Muscle layer of duodenum (tissue), 2 donors: ENCODE results near the gene RSRC2.

Source experiments
- H3K27ac ChIP-seq: one replicate; pipeline ENCODE4 v1.7.0; 2013; ENCODE audit warnings: mild to moderate bottlenecking, low read length
- H3K27me3 ChIP-seq: one replicate; pipeline ENCODE4 v1.7.0; 2013; ENCODE audit warnings: low read depth, mild to moderate bottlenecking, control low read depth, low read length
- H3K36me3 ChIP-seq, 2 donors: one replicate each; pipeline ENCODE4 v1.7.0; 2013; ENCODE audit warnings: low read length in 2 of 2, control low read depth in 1 of 2, mild to moderate bottlenecking in 1 of 2; ENCODE audit not compliant: insufficient read depth in 2 of 2, control insufficient read depth in 1 of 2
- H3K4me1 ChIP-seq, 2 donors: one replicate each; pipeline ENCODE4 v1.7.0; 2013; ENCODE audit warnings: low read length in 2 of 2, mild to moderate bottlenecking in 2 of 2, control low read depth in 1 of 2, moderate library complexity in 1 of 2; ENCODE audit not compliant: insufficient read depth in 2 of 2, control insufficient read depth in 1 of 2
- H3K4me3 ChIP-seq, 2 donors: one replicate each; pipeline ENCODE4 v1.7.0; 2013; ENCODE audit warnings: low read length in 2 of 2, low read depth in 1 of 2, mild to moderate bottlenecking in 1 of 2
- H3K9me3 ChIP-seq, 2 donors: one replicate each; pipeline ENCODE4 v1.7.0; 2013; ENCODE audit warnings: low read length in 2 of 2, control low read depth in 1 of 2, mild to moderate bottlenecking in 1 of 2; ENCODE audit not compliant: control insufficient read depth in 1 of 2
- donor health status: healthy.

Gene RSRC2

GRCh38 chr12:122460641-122461040 lies 66.1 kb downstream of the RSRC2 start:
- H3K27me3 ChIP-seq = no peaks in the 10 kb centered on the region
- no peaks in the 10 kb centered on the region for H3K9me3 ChIP-seq
- H3K36me3 ChIP-seq = no peaks in the 10 kb centered on the region
- H3K27ac ChIP-seq = no peak overlapping the region
- no peaks in the 10 kb centered on the region for H3K4me1 ChIP-seq
- H3K4me3 ChIP-seq = no peak overlapping the region

GRCh38 chr12:122460061-122460460 lies 66.7 kb downstream of the RSRC2 start:
- H3K27me3 ChIP-seq = no peaks in the 10 kb centered on the region
- H3K4me3 ChIP-seq = no peak overlapping the region
- no peaks in the 10 kb centered on the region for H3K4me1 ChIP-seq
- H3K9me3 ChIP-seq = no peaks in the 10 kb centered on the region
- H3K27ac ChIP-seq = no peak overlapping the region
- H3K36me3 ChIP-seq = no peaks in the 10 kb centered on the region

GRCh38 chr12:122459211-122459610 lies 67.5 kb downstream of the RSRC2 start:
- H3K27ac ChIP-seq = no peak overlapping the region
- no peaks in the 10 kb centered on the region for H3K9me3 ChIP-seq
- no peaks in the 10 kb centered on the region for H3K27me3 ChIP-seq
- H3K36me3 ChIP-seq = no peaks in the 10 kb centered on the region
- no peak overlapping the region for H3K4me3 ChIP-seq
- no peaks in the 10 kb centered on the region for H3K4me1 ChIP-seq

GRCh38 chr12:122458105-122459035 lies 68.4 kb downstream of the RSRC2 start:
- Histone ChIP-seq H3K9me3 (no peaks in the 10 kb centered on the region), H3K36me3 (no peaks in the 10 kb centered on the region), H3K4me1 (no peaks in the 10 kb centered on the region), H3K4me3 (no peak overlapping the region), H3K27ac (no peak overlapping the region), H3K27me3 (no peaks in the 10 kb centered on the region)

GRCh38 chr12:122457627-122458026 lies 69.1 kb downstream of the RSRC2 start:
- Histone ChIP-seq H3K4me1 (no peaks in the 10 kb centered on the region), H3K4me3 (no peak overlapping the region), H3K27ac (no peak overlapping the region), H3K27me3 (no peaks in the 10 kb centered on the region), H3K36me3 (no peaks in the 10 kb centered on the region), H3K9me3 (no peaks in the 10 kb centered on the region)

GRCh38 chr12:122454739-122455138 lies 72.0 kb downstream of the RSRC2 start:
- no peaks in the 10 kb centered on the region for H3K4me1 ChIP-seq
- H3K4me3 ChIP-seq = no peak overlapping the region
- no peaks in the 10 kb centered on the region for H3K36me3 ChIP-seq
- no peaks in the 10 kb centered on the region for H3K9me3 ChIP-seq
- no peak overlapping the region for H3K27ac ChIP-seq
- no peaks in the 10 kb centered on the region for H3K27me3 ChIP-seq

- Histone ChIP-seq H3K27me3 (no peaks in the 10 kb centered on the region), H3K9me3 (no peaks in the 10 kb centered on the region), H3K4me1 (no peaks in the 10 kb centered on the region), H3K27ac (no peak overlapping the region), H3K4me3 (no peak overlapping the region), H3K36me3 (no peaks in the 10 kb centered on the region)
Measured at GRCh38 chr12:122454250-122454721, 72.5 kb downstream of the RSRC2 start.
